Measurements from ENCODE around the gene SMS.

DNA sequence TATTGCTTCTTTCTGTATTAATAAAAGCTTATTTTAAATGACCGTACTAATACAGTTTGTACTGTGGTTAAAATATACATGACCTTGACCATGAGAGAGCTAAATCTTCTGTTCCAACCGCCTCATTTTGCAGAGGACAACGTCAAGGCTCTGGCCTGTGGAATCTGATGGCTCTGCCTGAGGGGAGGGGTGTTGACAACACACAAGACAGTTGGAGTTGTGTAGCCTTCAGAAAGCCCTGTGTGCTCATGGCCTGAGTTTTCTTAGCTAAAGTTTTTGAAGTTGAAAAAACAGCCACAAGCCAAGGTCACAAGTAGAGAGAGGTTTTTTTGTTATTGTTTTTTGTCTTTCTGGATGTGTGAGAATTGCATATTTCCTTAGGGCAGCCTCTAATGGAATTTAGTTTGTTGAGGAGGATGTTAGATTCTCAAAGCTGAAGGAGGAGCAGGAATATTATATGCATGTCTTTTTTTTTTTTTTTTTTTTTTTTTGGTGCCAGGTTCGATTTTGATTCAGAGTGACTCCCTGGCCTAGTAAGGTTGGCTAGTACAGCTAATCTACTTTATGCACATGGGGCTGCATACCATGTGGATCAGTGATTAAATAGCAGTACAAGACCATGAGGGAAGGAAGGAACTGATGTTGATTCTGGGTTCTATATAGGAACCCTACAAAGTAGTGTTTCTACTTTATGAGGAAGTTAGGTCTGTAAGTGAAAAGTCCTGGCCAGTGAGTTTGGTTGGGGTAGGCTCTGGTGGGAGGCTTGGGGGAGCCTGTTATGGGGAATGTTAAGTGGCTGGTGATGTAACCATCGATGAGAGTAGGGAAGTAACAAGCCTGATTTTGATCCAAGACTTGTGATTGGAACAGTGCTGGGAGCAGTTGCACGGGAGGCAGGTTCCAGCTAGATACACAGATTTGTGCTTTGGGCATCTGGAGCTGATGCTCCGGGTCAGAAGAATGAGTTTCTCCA is 20.3 kb downstream of the SMS start:
- TF ChIP-seq, protein P1, sequence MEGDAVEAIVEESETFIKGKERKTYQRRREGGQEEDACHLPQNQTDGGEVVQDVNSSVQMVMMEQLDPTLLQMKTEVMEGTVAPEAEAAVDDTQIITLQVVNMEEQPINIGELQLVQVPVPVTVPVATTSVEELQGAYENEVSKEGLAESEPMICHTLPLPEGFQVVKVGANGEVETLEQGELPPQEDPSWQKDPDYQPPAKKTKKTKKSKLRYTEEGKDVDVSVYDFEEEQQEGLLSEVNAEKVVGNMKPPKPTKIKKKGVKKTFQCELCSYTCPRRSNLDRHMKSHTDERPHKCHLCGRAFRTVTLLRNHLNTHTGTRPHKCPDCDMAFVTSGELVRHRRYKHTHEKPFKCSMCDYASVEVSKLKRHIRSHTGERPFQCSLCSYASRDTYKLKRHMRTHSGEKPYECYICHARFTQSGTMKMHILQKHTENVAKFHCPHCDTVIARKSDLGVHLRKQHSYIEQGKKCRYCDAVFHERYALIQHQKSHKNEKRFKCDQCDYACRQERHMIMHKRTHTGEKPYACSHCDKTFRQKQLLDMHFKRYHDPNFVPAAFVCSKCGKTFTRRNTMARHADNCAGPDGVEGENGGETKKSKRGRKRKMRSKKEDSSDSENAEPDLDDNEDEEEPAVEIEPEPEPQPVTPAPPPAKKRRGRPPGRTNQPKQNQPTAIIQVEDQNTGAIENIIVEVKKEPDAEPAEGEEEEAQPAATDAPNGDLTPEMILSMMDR (IDR thresholded peaks at IDR 0.05) = no peak
- no peak for TF ChIP-seq POLR2A (IDR thresholded peaks at IDR 0.05)

Data from heart left ventricle (tissue), 13 donors.